Measurements from ENCODE around the gene ACIN1.

DNA sequence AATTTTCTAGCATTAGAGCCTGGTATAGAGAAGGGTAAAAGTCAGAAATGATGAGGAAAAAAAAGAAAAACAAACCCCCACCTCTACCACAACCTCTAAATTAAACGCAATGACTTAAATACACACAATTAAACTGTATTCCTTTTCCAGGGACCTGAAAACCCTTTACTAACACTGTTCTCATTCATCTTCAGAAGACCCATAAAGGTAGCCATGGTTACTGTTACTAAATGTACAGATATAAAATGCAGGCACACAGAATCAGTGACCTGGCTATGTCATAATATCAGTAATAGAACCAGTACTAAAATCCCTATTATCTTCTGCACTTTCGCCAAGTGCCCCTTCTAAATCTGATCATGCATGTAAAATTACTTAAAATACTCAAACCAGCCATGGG lies 1.4 kb downstream of the ACIN1 start:
- TF ChIP-seq, protein P1, sequence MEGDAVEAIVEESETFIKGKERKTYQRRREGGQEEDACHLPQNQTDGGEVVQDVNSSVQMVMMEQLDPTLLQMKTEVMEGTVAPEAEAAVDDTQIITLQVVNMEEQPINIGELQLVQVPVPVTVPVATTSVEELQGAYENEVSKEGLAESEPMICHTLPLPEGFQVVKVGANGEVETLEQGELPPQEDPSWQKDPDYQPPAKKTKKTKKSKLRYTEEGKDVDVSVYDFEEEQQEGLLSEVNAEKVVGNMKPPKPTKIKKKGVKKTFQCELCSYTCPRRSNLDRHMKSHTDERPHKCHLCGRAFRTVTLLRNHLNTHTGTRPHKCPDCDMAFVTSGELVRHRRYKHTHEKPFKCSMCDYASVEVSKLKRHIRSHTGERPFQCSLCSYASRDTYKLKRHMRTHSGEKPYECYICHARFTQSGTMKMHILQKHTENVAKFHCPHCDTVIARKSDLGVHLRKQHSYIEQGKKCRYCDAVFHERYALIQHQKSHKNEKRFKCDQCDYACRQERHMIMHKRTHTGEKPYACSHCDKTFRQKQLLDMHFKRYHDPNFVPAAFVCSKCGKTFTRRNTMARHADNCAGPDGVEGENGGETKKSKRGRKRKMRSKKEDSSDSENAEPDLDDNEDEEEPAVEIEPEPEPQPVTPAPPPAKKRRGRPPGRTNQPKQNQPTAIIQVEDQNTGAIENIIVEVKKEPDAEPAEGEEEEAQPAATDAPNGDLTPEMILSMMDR (IDR thresholded peaks at IDR 0.05): no peak
- no peak for TF ChIP-seq POLR2A (IDR thresholded peaks at IDR 0.05)
